Small intestine (tissue), 7 donors: ENCODE measurements around the gene PDE6B. TPM values are rescaled to one million over a fixed set of nuclear protein-coding genes. Genes with fewer than 3 reads are reported as not detected.
"Not testable (repeated sequence)": the region's sequence is repeated elsewhere in the genome, so short reads cannot be mapped to it uniquely, and the experiment has no call there.

Experiments
- DNase-seq, 2 donors: peaks; one replicate each; pipeline versions ENCODE4 v3.0.0 to v3.0.0-alpha.2; 2013
- FAIRE-seq: peaks from 2 replicates; lab custom pipeline; 2012; peaks lifted over from hg19 to GRCh38; lab: Jason Lieb, UNC
- H3K27ac ChIP-seq, 3 donors: one replicate each; pipeline ENCODE4 v1.5.1; 2013; ENCODE audit warnings: low read length in 2 of 3, mild to moderate bottlenecking in 2 of 3, control low read depth in 1 of 3, inconsistent platforms in 1 of 3, low read depth in 1 of 3, moderate library complexity in 1 of 3
- H3K27me3 ChIP-seq, 3 donors: one replicate each; pipeline ENCODE4 v1.6.1; 2013; ENCODE audit warnings: low read length in 3 of 3, inconsistent platforms in 1 of 3; ENCODE audit not compliant: control insufficient read depth in 3 of 3, insufficient read depth in 3 of 3
- H3K36me3 ChIP-seq, 3 donors: one replicate each; pipeline ENCODE4 v1.6.1; 2013; ENCODE audit warnings: low read length in 3 of 3, inconsistent platforms in 1 of 3, low read depth in 1 of 3, mild to moderate bottlenecking in 1 of 3, moderate library complexity in 1 of 3; ENCODE audit not compliant: control insufficient read depth in 3 of 3, insufficient read depth in 2 of 3
- H3K4me1 ChIP-seq, 3 donors: one replicate each; pipeline ENCODE4 v1.6.1; 2013; ENCODE audit warnings: low read length in 2 of 3, inconsistent platforms in 1 of 3, low read depth in 1 of 3, mild to moderate bottlenecking in 1 of 3, moderate library complexity in 1 of 3; ENCODE audit not compliant: control insufficient read depth in 3 of 3, insufficient read depth in 2 of 3
- H3K4me3 ChIP-seq, 3 donors: one replicate each; pipeline ENCODE4 v1.5.1; 2013; ENCODE audit warnings: low read length in 3 of 3, control low read depth in 1 of 3, inconsistent platforms in 1 of 3, low read depth in 1 of 3, mild to moderate bottlenecking in 1 of 3, moderate library complexity in 1 of 3
- H3K9me3 ChIP-seq, 2 donors: one replicate each; pipeline ENCODE4 v1.6.1; 2013; ENCODE audit warnings: low read depth in 1 of 2, low read length in 1 of 2; ENCODE audit not compliant: control insufficient read depth in 2 of 2, insufficient read depth in 1 of 2
- WGBS, 3 donors: extraction: QIAGEN DNeasy Blood & Tissue Kit; methylation state at CpG; one replicate each; pipeline ENCODE4 v1.1.7; 2013; 5-methylcytosine and 5-hydroxymethylcytosine counted together
- polyA plus RNA-seq, 4 donors: library from polyadenylated mRNA; stranded (reverse) in 3 of 4; unstranded in 1 of 4; fragments of 200-250 nt in 3 of 4; fragments of 120-200 nt in 1 of 4; gene quantifications; one replicate each; pipeline versions ENCODE4 v1.2.1 to v1.2.3, GENCODE V29; 2013
- donor health status: healthy with polysubstance abuse.
- donor health status: control.
- donor health status: control.
- donor health status: Bipolar disorder and iron deficiency.
- donor health status: healthy.

PDE6B gene
- polyA plus RNA-seq, 4 donors, result 1.8 to 35.2 TPM; not detected in 2

- Histone ChIP-seq H3K36me3 (peaks cover 0 to 7% (median 2%) of the 10 kb centered on the region in 3 donors), H3K4me1 (peaks cover 0 to 25% (median 4%) of the 10 kb centered on the region in 3 donors), H3K4me3 (no peak overlapping the region), H3K27me3 (no peaks in the 10 kb centered on the region), H3K9me3 (no peaks in the 10 kb centered on the region), H3K27ac (no peak overlapping the region)
- DNase-seq (no peak), FAIRE-seq (no peak)
- 87 to 90% (median 87%) methylated on average over 9 to 10 of the region's 10 CpGs for WGBS, 3 donors
Measured at GRCh38 chr4:703336-704197, 78.2 kb downstream of the PDE6B start.

GRCh38 chr4:704198-704891, 79.0 kb downstream of the PDE6B start:
- Histone ChIP-seq H3K36me3 (peaks cover 0 to 11% (median 2%) of the 10 kb centered on the region in 3 donors), H3K27me3 (no peaks in the 10 kb centered on the region), H3K4me1 (peaks cover 0 to 25% (median 5%) of the 10 kb centered on the region in 3 donors), H3K4me3 (no peak overlapping the region), H3K27ac (no peak overlapping the region), H3K9me3 (no peaks in the 10 kb centered on the region)
- DNase-seq (no peak), FAIRE-seq (no peak)
- WGBS, 3 donors, result 92 to 94% (median 93%) methylated on average over 43 to 46 of the region's 46 CpGs

GRCh38 chr4:704971-705277, 79.6 kb downstream of the PDE6B start:
- no peak for DNase-seq
- no peaks in the 10 kb centered on the region for H3K27me3 ChIP-seq
- WGBS, 3 donors, result 88 to 100% (median 100%) methylated on average over 1 of the region's 1 CpG
- peak overlapping the region in 1 of 3 donors; percentile 32 for H3K27ac ChIP-seq
- H3K4me1 ChIP-seq, result peaks cover 0 to 19% (median 5%) of the 10 kb centered on the region in 3 donors
- no peak for FAIRE-seq
- H3K36me3 ChIP-seq, result peaks cover 0 to 16% (median 2%) of the 10 kb centered on the region in 3 donors
- H3K9me3 ChIP-seq, result no peaks in the 10 kb centered on the region
- H3K4me3 ChIP-seq, result peak overlapping the region in 2 of 3 donors; percentile 46 to 98

- WGBS, 3 donors, result 1 to 2% (median 2%) methylated on average over 50 to 82 of the region's 82 CpGs
- Histone ChIP-seq H3K27ac (peak within 1 kb of the TSS; percentile 47 to 82 (median 80)), H3K9me3 (no peaks in the 10 kb centered on the region), H3K27me3 (no peaks in the 10 kb centered on the region), H3K4me3 (peak within 1 kb of the TSS; percentile 84 to 98 (median 98)), H3K36me3 (peaks cover 0 to 21% (median 1%) of the 10 kb centered on the region in 3 donors), H3K4me1 (peaks cover 0 to 18% (median 5%) of the 10 kb centered on the region in 3 donors)
- DNase-seq (peak; percentile 96 to 97), FAIRE-seq (no peak)
Measured at GRCh38 chr4:705278-706082, 80.1 kb downstream of the PDE6B start, which contains the start of gene PCGF3. TSS of gene PCGF3 (plus strand) at chr4:705832. CDS start at chr4:733681, 27,849 bp downstream.

- Histone ChIP-seq H3K4me3 (peak overlapping the region; percentile 84 to 98 (median 98)), H3K4me1 (peaks cover 0 to 12% (median 5%) of the 10 kb centered on the region in 3 donors), H3K36me3 (peaks cover 0 to 25% (median 0%) of the 10 kb centered on the region in 3 donors), H3K27ac (peak overlapping the region; percentile 11 to 82 (median 80))
- not testable (repeated sequence) for H3K9me3 ChIP-seq, DNase-seq, H3K27me3 ChIP-seq, FAIRE-seq
- WGBS, 3 donors, result 0 to 2% (median 1%) methylated on average over 16 to 21 of the region's 21 CpGs
Measured at GRCh38 chr4:706083-706633, 80.8 kb downstream of the PDE6B start.

GRCh38 chr4:706834-707598, 81.6 kb downstream of the PDE6B start:
- peaks cover 0 to 11% (median 5%) of the 10 kb centered on the region in 3 donors for H3K4me1 ChIP-seq

GRCh38 chr4:707929-708630, 82.7 kb downstream of the PDE6B start:
- Histone ChIP-seq H3K27me3 (no peaks in the 10 kb centered on the region), H3K9me3 (no peaks in the 10 kb centered on the region), H3K4me3 (no peak overlapping the region), H3K36me3 (peaks cover 0 to 30% (median 0%) of the 10 kb centered on the region in 3 donors), H3K4me1 (peaks cover 0 to 5% (median 3%) of the 10 kb centered on the region in 3 donors), H3K27ac (no peak overlapping the region)
- DNase-seq (no peak), FAIRE-seq (no peak)
- WGBS, 3 donors, result 76 to 90% (median 81%) methylated on average over 11 of the region's 11 CpGs

More at GRCh38 chr4:706834-707598, 81.6 kb downstream of the PDE6B start:
- Histone ChIP-seq H3K4me3 (peak overlapping the region in 2 of 3 donors; percentile 98), H3K27me3 (no peaks in the 10 kb centered on the region), H3K27ac (no peak overlapping the region), H3K36me3 (peaks cover 0 to 25% (median 0%) of the 10 kb centered on the region in 3 donors), H3K9me3 (no peaks in the 10 kb centered on the region)
- no peak for FAIRE-seq
- WGBS, 3 donors, result 30 to 55% (median 46%) methylated on average over 17 to 20 of the region's 21 CpGs
- DNase-seq, result no peak
